ENCODE data around the gene MAP2K5. TPM values are rescaled to one million over a fixed set of nuclear protein-coding genes. Genes with fewer than 3 reads are reported as not detected.
"Not testable (repeated sequence)": the region's sequence is repeated elsewhere in the genome, so short reads cannot be mapped to it uniquely, and the experiment has no call there.

The MAP2K5 gene
- polyA plus RNA-seq, 2 of the 4 experiments (the other 2 are of a cell fraction) = 7.8 to 11.0 TPM

DNA sequence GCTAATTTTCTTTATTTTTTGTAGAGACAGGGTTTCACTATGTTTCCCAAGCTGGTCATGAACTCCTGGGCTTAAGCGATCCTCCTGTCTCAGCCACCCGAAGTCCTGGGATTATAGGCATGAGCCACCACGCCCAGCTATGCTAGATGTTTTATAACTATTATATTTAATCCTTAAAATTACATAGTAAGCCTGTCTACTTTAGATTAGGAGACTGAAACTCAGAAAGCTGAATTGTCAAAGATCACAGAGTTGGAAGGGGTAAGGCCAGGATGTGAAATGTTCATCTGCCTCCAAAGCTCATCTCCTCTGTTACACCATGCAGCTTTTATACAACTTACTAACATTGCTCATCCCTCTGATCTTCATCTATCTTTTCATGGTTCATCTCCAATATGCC, 89.8 kb downstream of the MAP2K5 start:
- CTCF ChIA-PET = interaction anchor here (1.0 to 1.5 kb wide), 3 partner anchors 10 to 64 kb away, joined by 3 to 4 read pairs (median 4); no protein-coding TSS in a partner anchor
- FAIRE-seq = peak; percentile 67
- WGBS (ENCODE audit: missing lambda C conversion rate) = 93% methylated on average over 3 of the region's 3 CpGs
- TF ChIP-seq EP300 (IDR thresholded peaks at IDR 0.05) (no peak), HMGXB4 (CRISPR knock-in tag; IDR thresholded peaks at IDR 0.05; ENCODE audit: borderline replicate concordance) (no peak), KDM5A (IDR thresholded peaks at IDR 0.05) (no peak), NFE2L2 (conservative IDR thresholded peaks at IDR 0.05; ENCODE audit: low read length) (no peak), EHMT2 (IDR thresholded peaks at IDR 0.05; ENCODE audit: low read depth) (no peak)
- TF ChIP-seq, protein P1, sequence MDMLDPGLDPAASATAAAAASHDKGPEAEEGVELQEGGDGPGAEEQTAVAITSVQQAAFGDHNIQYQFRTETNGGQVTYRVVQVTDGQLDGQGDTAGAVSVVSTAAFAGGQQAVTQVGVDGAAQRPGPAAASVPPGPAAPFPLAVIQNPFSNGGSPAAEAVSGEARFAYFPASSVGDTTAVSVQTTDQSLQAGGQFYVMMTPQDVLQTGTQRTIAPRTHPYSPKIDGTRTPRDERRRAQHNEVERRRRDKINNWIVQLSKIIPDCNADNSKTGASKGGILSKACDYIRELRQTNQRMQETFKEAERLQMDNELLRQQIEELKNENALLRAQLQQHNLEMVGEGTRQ (IDR thresholded peaks at IDR 0.05) = no peak
- no peak overlapping the region for H3K27ac ChIP-seq
- H3K4me1 ChIP-seq = no peaks in the 10 kb centered on the region
- DNase-seq (ENCODE audit: low read depth in 1 of 2, low spot score in 1 of 2) = no peak
- no peak overlapping the region for H3K4me2 ChIP-seq
- POLR2A ChIA-PET = no interaction called here
- H3K9me3 ChIP-seq = no peaks in the 10 kb centered on the region
- no peak for ATAC-seq
- H3K4me3 ChIP-seq = no peak overlapping the region

GRCh38 chr15:67635950-67636349, 93.4 kb downstream of the MAP2K5 start:
- CTCF ChIA-PET = interaction anchor here (1.0 kb wide), 1 partner anchor 20 kb away, joined by 4 read pairs; no protein-coding TSS in a partner anchor

DNA sequence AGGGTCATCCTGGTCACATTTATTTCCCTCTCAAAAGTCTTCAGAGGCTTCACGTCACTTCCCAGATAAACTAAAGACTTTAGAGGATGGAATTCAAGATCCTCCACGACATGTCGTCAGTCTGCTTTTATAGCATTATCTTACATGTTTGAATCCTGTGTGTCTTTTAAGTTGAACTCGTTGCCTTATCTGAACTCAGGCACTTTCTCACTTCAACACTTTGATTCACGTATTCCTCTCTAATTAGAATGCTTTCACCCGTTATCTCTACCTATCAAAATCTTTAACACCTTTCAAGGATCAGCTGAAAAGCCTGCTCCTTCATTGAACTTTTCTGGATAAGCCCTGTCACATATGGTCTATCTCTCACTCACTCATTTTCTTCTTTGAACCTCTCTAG, 97.1 kb downstream of the MAP2K5 start:
- H3K4me2 ChIP-seq = no peak overlapping the region
- peak; percentile 54 for FAIRE-seq
- TF ChIP-seq POLR2AphosphoS2 (conservative IDR thresholded peaks at IDR 0.05; ENCODE audit: low read length) (no peak), CTCF (IDR thresholded peaks at IDR 0.05) (no peak), TFCP2L1 (CRISPR knock-in tag; IDR thresholded peaks at IDR 0.05) (no peak), KDM5A (IDR thresholded peaks at IDR 0.05) (no peak), SMC3 (IDR thresholded peaks at IDR 0.05) (no peak), ZC3H11A (IDR thresholded peaks at IDR 0.05) (no peak), RCOR1 (IDR thresholded peaks at IDR 0.05; ENCODE audit: low read depth, low read length) (no peak), KDM1A (IDR thresholded peaks at IDR 0.05; ENCODE audit: low read depth) (no peak), HMGXB4 (CRISPR knock-in tag; IDR thresholded peaks at IDR 0.05; ENCODE audit: borderline replicate concordance) (no peak)
- H3K9me3 ChIP-seq = no peaks in the 10 kb centered on the region
- 84% methylated on average over 6 of the region's 6 CpGs for WGBS (ENCODE audit: missing lambda C conversion rate)
- DNase-seq (ENCODE audit: low read depth in 1 of 2, low spot score in 1 of 2) = no peak
- ChIA-PET CTCF (no interaction called here), POLR2A (no interaction called here)
- no peak overlapping the region for H3K4me3 ChIP-seq
- no peak for ATAC-seq
- no peaks in the 10 kb centered on the region for H3K4me1 ChIP-seq
- no peak overlapping the region for H3K27ac ChIP-seq

More at GRCh38 chr15:67635950-67636349, 93.4 kb downstream of the MAP2K5 start:
- H3K27ac ChIP-seq; ATAC-seq; H3K4me2 ChIP-seq; H3K4me1 ChIP-seq; DNase-seq (ENCODE audit: low read depth in 1 of 2, low spot score in 1 of 2); POLR2A ChIA-PET; FAIRE-seq; H3K4me3 ChIP-seq; H3K9me3 ChIP-seq: not testable (repeated sequence)
- 92% methylated on average over 11 of the region's 11 CpGs for WGBS (ENCODE audit: missing lambda C conversion rate)

- ATAC-seq = no peak
- FAIRE-seq = peak; percentile 70
- 71% methylated on average over 3 of the region's 3 CpGs for WGBS (ENCODE audit: missing lambda C conversion rate)
- no peaks in the 10 kb centered on the region for H3K9me3 ChIP-seq
- no peak overlapping the region for H3K4me3 ChIP-seq
- ChIA-PET CTCF (no interaction called here), POLR2A (no interaction called here)
- no peak overlapping the region for H3K4me2 ChIP-seq
- no peak for TF ChIP-seq CBX2 (IDR thresholded peaks at IDR 0.05; ENCODE audit: borderline replicate concordance, low read depth)
- no peak for TF ChIP-seq RNF2 (IDR thresholded peaks at IDR 0.05; ENCODE audit: borderline replicate concordance, low read depth)
- TF ChIP-seq ZFP36 (IDR thresholded peaks at IDR 0.05; ENCODE audit: borderline replicate concordance, partially characterized antibody) = no peak
- TF ChIP-seq MAZ (IDR thresholded peaks at IDR 0.05; ENCODE audit: borderline replicate concordance, low read depth, low read length) = no peak
- no peak for TF ChIP-seq RCOR1 (IDR thresholded peaks at IDR 0.05; ENCODE audit: low read depth, low read length)
- no peak for TF ChIP-seq ZC3H11A (IDR thresholded peaks at IDR 0.05)
- no peak for TF ChIP-seq FOXS1 (CRISPR knock-in tag; IDR thresholded peaks at IDR 0.05)
- TF ChIP-seq TP53 (CRISPR knock-in tag; IDR thresholded peaks at IDR 0.05) = no peak
- no peak for TF ChIP-seq CBX8 (IDR thresholded peaks at IDR 0.05)
- TF ChIP-seq HOXB13 (CRISPR knock-in tag; IDR thresholded peaks at IDR 0.05; ENCODE audit: low read depth) = no peak
- no peak for TF ChIP-seq HMGXB4 (CRISPR knock-in tag; IDR thresholded peaks at IDR 0.05; ENCODE audit: borderline replicate concordance)
- TF ChIP-seq EHMT2 (IDR thresholded peaks at IDR 0.05; ENCODE audit: low read depth) = no peak
- H3K4me1 ChIP-seq = no peaks in the 10 kb centered on the region
- no peak overlapping the region for H3K27ac ChIP-seq
- DNase-seq (ENCODE audit: low read depth in 1 of 2, low spot score in 1 of 2) = no peak
These were observed 99.0 kb downstream of the MAP2K5 start for GRCh38 chr15:67641453-67641852.
